ENCODE data around the gene FSTL3.

The FSTL3 gene

DNA sequence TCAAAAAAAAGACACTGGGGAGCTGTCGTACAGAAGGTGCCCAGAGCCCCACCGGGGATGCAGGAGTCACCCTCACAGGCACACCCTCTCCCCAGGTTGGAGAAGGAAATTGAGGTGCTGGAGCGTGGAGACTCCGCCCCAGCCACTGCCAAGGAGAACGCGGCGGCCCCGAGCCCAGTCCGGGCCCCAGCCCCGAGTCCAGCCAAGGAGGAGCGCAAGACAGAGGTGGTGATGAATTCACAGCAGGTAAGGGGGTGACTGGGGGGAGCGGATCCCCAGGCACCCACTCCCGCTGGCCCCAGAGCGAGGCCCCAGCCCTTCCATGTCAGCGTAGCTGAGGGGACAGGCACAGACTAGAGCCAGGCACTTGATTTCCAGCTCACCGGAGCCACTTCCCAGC is 54.8 kb downstream of the FSTL3 start:
- TF ChIP-seq, protein P1, sequence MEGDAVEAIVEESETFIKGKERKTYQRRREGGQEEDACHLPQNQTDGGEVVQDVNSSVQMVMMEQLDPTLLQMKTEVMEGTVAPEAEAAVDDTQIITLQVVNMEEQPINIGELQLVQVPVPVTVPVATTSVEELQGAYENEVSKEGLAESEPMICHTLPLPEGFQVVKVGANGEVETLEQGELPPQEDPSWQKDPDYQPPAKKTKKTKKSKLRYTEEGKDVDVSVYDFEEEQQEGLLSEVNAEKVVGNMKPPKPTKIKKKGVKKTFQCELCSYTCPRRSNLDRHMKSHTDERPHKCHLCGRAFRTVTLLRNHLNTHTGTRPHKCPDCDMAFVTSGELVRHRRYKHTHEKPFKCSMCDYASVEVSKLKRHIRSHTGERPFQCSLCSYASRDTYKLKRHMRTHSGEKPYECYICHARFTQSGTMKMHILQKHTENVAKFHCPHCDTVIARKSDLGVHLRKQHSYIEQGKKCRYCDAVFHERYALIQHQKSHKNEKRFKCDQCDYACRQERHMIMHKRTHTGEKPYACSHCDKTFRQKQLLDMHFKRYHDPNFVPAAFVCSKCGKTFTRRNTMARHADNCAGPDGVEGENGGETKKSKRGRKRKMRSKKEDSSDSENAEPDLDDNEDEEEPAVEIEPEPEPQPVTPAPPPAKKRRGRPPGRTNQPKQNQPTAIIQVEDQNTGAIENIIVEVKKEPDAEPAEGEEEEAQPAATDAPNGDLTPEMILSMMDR (IDR thresholded peaks at IDR 0.05; ENCODE audit: insufficient read depth, low read length, poor library complexity, severe bottlenecking): no peak
- no peak overlapping the region for H3K4me3 ChIP-seq (replicated peaks; ENCODE audit: low read depth, low read length)
- H3K36me3 ChIP-seq (ENCODE audit: control insufficient read depth, insufficient read depth, low read length): no peaks in the 10 kb centered on the region
- H3K27me3 ChIP-seq (replicated peaks; ENCODE audit: control insufficient read depth, insufficient read depth, low read length): no peaks in the 10 kb centered on the region
- no peak for DNase-seq (ENCODE audit: extremely low read depth, insufficient read length)

DNA sequence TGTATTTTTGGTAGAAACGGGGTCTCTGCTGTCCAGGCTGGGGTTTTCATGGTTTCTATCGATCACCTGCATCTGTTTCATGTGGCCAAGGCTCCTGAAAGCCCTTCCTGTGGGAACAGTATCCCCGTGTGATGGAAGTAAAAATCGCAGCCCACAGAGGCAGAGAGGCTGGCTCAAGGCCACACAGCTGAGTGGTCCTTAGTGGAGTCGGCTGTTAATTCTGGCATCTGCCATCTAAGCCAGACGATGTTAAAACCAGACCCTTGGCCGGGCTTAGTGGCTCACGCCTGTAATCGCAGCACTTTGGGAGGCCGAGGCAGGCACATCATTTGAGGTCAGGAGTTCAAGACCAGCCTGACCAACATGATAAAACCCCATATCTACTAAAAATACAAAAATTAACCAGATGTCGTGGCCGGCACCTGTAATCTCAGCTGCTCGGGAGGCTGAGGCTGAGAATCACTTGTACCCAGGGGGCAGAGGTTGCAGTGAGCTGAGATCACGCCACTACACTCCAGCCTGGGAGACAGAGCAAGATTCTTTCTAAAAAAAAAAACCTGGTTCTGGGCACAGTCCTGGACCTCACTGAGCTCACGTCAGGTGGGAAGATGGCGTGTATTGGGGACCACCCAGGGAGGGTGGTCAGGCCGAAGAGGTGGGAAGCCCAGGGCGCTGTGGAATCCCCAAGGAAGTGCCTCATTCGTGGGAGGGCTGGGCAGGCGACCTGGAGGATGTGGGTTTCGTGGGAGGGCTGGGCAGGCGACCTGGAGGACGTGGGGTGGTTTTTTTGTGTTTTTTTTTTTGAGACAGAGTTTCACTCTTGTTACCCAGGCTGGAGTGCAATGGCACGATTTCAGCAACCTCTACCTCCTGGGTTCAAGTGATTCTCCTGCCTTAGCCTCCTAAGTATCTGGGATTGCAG is 56.2 kb downstream of the FSTL3 start:
- TF ChIP-seq, protein P1 (IDR thresholded peaks at IDR 0.05; ENCODE audit: insufficient read depth, low read length, poor library complexity, severe bottlenecking): no peak
- DNase-seq (ENCODE audit: extremely low read depth, insufficient read length): no peak
- Histone ChIP-seq H3K27me3 (replicated peaks; ENCODE audit: control insufficient read depth, insufficient read depth, low read length) (no peaks in the 10 kb centered on the region), H3K36me3 (ENCODE audit: control insufficient read depth, insufficient read depth, low read length) (no peaks in the 10 kb centered on the region), H3K4me3 (replicated peaks; ENCODE audit: low read depth, low read length) (no peak overlapping the region)

All from GM06990 (cell line).